Measurements from ENCODE around the gene CCDC3.

CCDC3 gene

DNA sequence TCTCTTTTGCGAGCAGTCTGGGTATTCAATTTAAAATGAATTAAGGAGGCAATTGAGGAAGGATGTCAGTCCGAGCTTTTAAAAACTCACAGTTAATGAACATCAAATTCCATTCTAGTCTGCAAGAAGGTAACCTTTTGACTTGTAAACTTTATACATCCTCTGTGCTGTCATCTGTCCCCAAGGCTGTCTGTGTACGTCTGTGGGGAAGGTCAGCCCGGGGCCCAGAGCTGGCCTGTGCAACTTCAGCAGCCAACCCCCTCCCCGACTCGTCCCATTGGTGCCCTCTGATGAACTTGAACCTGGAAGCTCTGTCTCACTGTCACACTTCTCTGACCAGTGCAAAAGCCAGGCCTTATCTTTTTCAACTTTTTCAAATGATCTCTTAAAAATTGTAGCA is 80.3 kb downstream of the CCDC3 start:
- DNase-seq (ENCODE audit: low spot score) = no peak

DNA sequence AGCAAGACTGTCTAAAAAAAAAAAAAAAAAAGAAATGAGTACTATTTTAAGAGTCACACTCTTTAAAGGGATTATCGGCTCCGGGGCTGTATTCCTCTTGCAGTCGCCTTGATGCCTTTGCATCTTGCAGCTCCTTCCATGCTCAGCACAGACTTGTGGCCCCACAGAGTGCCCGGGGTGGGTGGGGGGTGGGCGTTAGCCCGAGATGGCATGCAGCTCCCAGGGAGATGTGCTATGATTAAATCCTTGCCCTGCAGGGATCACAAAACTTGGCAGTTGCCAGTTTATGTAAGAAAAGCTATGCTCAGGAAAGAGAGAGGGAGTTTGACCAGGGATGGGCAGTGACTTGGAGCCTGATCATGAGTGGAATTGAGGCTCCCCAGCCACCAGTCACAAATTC is 81.9 kb downstream of the CCDC3 start:
- no peak for DNase-seq (ENCODE audit: low spot score)

DNA sequence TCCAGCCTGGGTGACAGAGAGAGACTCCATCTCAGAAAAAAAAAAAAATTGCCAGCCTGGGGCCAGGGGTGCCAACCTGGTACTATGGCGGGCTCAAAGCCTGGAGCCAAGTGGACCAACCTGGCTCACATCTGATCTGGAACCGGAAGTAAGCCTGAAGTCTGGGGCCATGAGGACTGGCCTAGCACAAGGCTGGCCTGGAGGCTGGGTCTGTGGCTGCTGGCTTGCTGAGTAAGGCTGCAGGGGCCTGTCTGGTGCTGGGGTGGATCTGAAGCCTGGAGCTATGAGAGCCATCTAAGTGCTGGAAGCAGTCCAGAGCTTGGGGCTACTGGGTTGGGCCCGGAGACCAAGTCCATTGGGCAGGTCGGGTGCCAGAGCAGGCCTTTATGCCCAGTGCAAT is 84.9 kb downstream of the CCDC3 start:
- DNase-seq (ENCODE audit: low spot score) = no peak

DNA sequence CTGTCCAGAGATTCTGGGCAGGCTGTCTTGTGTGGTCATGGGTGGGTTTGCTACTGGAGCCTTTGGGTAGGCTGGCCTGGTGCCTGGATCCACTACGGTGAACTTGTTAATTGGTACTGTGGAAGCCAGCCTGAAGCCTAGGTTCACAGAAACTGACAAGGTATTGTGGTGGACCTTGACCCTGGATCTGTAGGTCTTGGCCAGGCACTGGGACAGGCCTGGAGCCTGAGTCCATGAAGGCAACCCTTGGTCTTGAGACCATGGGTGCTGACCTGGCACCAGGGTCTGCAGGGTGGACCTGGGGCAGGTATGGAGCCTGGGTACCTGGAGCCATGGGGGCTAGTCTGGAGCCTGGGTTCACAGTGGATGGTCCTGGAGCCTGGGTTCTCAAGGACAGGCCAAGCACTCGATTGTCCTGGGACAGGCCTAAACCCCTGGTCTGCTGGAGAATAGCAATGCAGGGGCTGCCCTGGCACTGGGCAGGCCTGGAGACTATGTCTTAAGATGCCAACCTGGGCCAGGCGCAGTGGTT is 85.8 kb downstream of the CCDC3 start:
- DNase-seq (ENCODE audit: low spot score) = no peak

DNA sequence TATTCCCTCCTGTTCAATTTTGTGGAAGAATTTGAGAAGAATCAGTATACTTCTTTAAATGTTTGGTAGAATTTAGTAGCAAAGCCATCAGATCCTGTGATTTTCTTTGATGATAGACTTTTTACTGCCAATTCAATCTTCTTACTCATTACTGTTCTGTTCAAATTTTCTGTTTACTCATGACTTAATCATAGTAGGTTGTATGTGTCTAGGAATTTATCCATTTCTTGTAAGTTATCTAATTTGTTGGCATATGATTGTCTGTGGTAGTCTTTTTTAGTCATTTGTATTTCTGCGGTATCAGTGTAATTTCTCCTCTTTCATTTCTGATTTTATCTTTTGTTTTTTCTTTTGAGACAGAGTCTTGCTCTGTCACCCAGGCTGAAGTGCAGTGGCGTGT is 87.4 kb downstream of the CCDC3 start:
- no peak for DNase-seq (ENCODE audit: low spot score)

DNA sequence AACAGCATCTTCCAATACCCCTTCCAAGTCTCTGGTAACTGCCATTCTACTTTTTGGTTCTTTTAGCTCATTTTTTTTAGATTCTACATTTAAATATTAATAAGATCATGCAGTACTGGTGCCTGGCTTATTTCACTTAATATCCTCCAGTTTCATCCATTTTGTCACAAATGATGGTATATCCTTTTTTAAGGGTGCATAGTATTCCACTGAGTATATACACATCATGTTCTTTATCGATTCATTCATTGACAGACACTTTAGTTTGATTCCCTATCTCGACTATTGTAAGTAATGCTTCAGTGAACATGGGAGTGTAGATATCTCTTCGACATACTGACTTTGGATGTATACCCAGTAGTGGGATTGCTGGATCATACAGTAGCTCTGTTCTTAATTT is 89.7 kb downstream of the CCDC3 start:
- no peak for DNase-seq (ENCODE audit: low spot score)

DNA sequence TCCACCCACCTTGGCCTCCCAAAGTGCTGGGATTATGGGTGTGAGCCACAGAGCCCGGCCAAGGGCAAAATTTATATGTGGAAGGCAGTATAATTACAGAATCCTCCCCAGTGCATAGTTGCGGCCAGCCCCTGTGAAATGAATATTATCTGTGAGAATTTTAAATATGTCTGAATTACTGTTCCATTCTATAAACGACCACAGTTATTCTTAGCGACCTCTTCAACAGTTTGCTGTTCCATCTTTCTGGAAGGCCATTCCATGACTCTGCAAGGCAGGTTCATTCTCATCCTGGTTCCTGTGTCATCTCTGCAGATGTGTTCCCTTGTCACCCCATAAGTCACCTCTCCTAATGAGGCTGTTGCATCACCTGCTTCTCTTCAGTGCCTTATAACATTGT is 90.7 kb downstream of the CCDC3 start:
- DNase-seq (ENCODE audit: low spot score) = no peak

DNA sequence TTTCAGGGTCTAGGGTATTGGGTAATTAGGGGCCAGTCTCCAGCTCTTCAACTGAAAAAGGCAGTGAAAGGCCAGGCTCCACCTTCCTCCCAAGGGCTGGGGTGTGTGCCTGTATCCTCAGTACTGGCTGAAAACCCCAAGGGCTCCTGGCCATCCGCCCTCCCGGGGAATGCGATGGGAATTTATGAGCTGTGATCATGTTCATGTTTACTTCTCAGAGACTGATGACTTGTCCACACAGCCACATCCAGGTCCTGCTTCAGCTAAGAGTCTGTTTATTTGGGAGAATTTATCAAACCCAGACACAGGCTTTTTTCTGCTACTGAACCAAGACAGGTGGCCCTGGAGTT is 91.7 kb downstream of the CCDC3 start:
- DNase-seq (ENCODE audit: low spot score) = no peak

DNA sequence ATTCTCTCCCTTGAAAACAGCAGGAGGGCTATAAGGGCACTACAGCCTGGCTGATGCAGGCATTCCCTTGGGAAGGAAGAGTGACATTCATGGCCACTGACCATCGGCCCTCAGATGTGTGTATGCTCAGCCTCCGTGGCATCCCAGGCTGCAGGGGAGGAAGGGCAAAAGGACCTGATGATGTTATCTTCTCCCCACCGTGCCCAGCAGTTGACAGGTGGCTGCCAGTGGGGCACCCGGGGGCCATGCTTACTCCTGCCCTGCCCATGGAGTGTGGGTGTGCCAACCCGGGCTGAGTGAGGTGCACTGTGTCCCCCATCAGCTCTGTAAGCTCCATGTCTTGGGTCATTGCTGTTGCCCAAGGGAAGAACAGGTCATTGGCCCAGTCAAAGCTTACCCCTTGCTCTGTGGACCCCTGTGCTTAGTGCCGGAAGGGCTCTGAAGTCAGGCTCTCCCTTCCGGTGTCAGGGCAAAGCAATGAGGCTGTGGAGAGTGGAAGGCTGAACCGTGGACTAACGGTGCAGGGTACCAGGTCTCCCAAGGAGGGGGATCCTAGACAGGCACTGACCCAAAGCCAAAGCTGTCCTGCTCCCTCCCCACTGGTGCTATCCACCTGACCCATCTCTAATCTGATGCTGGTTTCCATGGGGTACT is 92.2 kb downstream of the CCDC3 start:
- DNase-seq (ENCODE audit: low spot score) = no peak

DNA sequence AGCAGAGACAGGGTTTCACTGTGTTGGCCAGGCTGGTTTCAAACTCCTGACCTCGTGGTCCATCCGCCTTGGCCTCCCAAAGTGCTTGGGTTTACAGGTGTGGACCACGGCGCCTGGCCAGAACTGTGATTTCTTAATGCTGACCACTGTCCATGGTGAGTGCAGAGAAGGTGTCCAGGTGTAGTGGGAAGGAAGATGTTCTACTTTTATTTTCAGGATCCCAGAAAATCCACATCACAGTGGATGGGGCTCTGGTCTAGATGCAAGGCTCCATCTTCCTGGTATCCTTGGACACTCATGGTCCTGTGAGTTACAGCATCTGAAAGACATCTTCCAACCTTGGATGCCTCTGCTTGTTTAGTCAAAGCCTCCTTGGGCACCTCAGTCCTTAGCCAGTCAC is 92.7 kb downstream of the CCDC3 start:
- no peak for DNase-seq (ENCODE audit: low spot score)

DNA sequence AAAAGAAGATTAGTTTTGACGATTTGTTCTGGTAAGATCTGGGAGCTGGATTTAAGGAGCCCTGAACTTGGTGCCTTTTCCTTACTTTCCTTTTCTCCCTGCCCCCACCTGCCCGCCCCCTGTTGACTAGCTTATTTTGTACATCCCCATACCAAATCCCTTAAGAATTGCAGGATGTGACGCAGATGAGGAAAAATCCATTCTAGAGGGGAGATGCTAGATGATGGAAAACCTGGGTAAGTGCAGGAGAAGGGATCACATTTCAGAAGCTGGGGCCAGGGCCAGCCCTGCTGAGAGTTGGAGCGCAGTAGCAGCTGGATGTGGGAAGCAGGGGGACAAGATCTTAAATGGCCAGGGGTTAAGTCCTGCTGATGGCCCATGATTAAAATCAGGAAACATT is 93.9 kb downstream of the CCDC3 start:
- no peak for DNase-seq (ENCODE audit: low spot score)

DNA sequence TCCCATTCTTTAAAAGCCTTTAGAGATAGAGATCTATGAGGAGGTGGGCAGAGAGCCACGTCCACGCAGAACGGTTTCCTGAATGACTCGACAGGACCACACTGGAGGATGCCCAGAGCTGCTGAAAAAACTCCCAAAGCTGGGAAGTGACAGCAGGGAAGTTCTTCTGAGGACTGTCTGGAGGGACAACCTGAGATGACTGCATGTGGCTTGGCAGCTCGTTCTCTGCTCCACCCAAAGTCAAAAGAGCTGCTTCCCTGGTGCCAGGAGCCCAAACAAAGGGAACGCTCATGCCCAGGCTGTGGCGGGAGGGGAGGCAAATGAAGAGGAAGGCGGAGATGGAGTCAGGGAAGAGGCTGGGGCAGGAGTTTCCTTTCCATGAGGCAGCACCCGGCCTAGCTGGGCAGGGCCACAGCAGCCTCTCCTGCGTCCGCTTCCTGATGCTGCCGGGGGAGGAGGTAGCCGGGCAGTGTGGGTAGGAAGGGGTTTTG is 95.4 kb downstream of the CCDC3 start:
- DNase-seq (ENCODE audit: low spot score) = no peak

DNA sequence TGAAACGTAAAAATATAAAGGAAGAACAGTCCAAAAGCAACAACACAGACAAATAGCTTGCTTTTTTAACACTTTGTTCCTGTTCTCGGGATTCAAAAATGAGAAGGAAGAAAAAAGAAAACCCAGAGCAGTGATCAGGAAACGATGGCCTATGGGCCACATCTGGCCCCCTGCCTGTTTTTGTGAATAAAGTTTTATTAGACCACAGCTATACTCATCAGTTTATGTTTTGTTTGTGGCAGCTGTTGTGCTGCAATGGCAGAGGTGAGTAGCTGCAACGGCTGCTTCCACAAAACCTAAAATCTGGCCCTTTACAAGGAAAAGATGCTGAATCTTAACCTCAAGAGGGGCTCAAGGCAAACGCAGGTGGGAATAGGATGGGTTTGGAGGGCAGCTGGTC is 96.4 kb downstream of the CCDC3 start:
- no peak for DNase-seq (ENCODE audit: low spot score)

DNA sequence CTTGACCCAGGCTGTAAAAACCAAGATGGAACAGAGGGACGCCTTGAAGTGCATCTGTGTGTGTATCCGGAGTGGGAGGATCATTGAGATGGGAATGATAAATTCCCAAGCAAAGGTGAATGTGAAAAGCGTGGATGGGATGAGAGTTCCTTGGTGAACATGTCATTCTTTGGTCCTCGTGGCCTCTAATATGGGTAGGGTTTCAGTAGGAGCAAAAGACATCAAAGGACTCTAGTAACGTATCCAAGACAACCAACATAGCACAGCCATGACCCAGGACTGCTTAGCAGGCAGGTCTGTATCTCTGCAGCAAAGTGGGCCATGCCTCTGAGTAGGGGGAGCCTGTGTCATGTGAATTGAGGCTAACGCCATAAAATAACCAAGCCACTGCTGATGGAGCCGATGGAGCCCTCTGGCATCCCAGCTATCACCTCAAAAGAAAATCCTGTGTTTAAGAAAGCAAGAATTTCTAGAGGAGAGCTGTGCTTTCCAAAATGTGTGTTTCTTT is 98.6 kb downstream of the CCDC3 start:
- DNase-seq (ENCODE audit: low spot score) = no peak

DNA sequence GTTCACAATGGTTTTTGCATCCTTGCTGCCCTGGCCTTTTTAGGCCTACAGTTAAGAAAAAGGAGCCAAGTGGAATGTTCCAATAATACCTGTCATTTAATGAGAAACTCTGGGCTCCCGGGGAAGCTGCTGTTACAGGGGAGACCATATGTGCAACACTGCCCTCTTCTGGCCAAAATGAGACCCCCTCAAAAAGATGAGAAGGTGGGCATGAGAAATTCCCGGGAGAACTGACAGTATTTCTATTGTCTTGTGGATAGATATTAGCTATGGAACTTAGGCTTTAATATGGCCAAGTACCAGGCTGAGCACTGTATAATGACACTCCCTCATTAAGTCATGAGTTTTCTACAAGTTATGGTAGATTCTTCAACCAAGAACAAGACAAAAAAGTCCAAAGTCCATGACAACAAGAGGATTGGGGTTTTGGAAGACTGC is 99.4 kb downstream of the CCDC3 start:
- peak; percentile 82 for DNase-seq (ENCODE audit: low spot score)

DNA sequence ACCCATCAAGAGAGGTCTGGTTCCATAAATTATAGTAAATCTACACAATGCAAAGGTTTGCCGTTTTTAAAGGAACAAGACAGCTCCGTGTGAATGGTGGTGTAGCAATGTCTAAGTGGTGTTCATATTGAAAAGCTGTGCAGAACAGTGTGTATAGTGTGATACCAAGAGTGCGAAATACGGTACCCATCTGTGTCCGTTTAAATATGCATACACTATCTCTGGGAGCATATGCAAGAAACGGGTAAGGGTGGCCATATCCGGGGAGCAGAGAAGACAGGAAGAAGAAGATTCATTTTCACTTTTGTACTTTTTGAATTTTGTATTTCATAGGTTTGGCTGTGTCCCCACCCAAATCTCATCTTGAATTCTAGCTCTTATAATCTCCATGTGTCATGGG is 102.0 kb downstream of the CCDC3 start:
- DNase-seq (ENCODE audit: low spot score) = no peak

DNA sequence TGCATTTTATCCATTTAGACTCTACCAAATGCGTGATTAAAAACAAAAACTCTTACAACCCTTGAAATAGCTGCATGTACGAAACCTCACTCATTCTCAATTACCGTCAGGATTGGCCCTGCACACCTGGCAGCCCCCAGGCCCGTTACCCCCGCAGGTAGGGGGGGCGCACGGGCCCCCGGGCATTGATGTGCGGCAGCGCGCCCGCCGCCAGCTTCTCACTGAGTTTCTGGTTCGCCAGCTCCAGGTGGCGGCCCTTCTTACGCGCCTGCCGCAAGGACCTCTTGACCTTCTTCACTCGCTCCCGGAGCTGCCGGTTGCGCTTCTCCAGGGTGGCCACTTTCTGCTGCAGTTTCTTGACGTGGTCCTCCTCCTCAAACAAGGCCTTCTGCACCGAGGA is 103.2 kb downstream of the CCDC3 start:
- no peak for DNase-seq (ENCODE audit: low spot score)

DNA sequence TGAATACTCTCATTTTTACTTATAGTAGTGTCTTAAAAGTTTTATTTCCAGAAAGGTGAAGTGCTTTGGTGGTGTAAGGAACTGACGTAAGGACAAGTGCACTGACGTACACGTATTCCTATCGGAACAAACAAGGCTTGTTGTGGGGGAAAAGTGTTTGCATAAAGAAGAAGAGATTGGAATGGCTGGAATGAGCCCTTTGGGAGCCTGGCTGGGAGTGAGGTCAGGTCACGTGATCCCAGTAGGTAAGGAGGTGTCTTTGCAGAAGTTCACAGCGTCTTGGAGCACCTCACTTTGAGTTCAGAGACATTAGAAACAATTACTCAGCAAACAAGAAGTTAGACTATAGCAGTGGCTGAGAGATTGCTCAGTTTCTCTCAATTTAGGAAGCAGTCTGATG is 104.2 kb downstream of the CCDC3 start:
- DNase-seq (ENCODE audit: low spot score) = no peak

DNA sequence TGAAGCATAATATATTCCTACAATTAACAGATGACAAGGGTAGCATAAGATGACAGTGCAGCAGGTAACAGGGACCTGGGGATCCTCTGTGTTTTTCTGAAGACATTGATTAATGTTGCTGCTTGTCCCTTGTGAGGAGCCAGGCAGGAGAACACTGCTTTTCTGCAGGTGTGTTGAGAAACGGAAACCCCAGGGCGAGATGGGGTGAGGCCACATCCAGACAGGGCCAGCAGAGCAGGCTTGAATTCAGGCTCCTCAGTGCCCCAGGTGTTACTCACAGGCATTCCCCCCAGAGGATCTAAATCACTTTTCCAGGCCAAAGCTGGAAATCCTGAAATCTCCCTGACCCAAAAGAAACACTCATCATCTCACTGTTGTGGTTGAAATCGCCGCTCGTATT is 105.3 kb downstream of the CCDC3 start:
- DNase-seq (ENCODE audit: low spot score) = no peak

DNA sequence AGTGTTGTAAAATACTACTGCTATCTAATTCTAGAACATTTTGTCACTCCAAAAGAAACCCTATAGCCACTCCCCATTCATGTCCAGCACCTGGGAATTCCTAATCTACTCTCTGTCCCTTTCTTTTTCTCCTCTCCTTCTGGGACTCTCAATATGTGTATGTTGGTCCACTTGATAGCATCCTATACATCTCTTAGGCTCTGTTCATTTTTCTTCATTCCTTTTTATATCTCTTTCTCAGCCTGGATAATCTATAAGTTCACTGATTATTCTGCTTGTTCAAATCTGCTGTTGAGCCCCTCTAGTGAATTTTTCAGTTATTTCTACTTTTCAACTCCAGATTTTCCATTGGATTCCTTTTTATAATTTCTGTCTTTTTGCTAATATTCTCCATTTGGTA is 108.6 kb downstream of the CCDC3 start:
- no peak for DNase-seq (ENCODE audit: low spot score)

DNA sequence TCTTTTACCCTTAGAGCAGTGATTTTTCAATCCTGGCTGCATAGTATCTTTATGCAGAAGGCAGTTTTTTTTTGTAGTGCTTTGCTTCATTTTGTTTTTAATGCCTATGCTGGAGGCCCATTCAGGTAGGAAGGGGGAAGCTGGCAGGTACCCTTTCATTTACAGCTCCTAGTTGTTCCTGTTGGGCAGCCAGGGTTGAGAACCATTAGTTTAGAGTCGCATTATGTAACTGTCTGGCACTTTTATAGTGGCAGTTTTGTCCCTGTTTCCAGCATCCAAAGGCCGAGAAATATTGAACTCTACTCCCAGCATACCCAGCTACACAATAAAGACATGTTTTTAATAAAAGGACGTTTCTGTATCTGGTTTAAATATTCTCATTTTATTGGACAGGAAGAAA is 110.6 kb downstream of the CCDC3 start:
- no peak for DNase-seq (ENCODE audit: low spot score)

DNA sequence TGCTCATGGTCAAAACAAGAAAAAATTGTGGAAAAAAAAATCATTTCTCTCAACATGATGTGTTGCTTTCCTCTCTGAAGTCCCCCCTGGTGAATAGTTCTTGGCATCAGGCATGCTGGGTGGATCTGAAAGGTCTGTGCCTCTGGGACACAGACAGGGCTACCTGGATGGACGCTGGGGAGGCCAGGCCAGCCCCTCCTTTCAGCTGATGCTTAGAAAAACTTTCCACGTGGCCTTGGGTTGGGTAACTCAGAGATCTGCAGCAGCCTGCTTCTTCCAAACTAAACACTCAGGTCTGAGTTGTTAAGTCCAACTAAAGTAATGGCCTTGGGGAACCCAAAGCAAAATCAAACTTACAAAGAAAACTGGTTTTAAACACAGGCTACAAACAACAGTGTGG is 113.0 kb downstream of the CCDC3 start:
- no peak for DNase-seq (ENCODE audit: low spot score)

DNA sequence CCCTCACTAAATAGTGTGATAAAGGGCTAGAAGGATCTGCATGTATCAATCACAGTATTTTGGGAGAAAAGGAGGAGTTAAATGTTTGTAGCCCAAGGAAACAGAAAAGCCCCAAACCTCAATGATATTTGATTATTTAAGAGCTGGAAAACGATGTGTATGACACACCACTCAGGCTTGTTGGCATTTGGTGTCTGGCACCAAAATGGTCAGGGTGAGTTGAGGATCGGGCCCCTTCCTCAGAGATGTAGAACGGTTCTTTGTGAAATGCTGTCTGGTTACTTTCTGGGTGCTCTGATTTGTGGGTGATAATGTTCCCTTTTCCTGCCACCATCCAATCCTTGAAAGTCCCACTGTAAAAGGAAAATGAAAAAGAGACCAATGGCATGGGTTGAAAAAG is 113.7 kb downstream of the CCDC3 start:
- no peak for DNase-seq (ENCODE audit: low spot score)

DNA sequence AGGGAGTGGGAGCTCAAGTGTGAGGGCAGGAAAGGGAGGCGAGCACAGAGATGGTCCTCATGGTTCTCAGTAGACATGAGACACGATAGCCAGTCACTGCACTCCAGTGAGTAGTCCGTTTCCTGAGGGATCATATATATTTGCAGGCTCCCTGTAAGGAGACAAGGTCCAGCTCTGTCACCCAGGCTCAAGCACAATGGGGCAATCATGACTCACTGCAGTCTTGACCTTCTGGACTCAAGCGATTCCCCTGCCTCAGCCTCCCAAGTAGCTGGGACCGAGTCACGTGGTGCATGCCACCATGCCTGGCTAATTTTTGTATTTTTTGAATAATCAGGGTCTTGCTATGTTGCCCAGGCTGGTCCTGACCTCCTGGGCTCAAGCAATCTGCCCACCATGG is 116.7 kb downstream of the CCDC3 start:
- no peak for DNase-seq (ENCODE audit: low spot score)
